Muscle layer of duodenum (tissue), 2 donors: ENCODE measurements around the gene NUDT1.
A peak's percentile ranks its signal among the peaks of the same experiment; 100 is the strongest.

ENCODE experiments used
- H3K27ac ChIP-seq: one replicate; pipeline ENCODE4 v1.7.0; 2013; ENCODE audit warnings: mild to moderate bottlenecking, low read length
- H3K27me3 ChIP-seq: one replicate; pipeline ENCODE4 v1.7.0; 2013; ENCODE audit warnings: low read depth, mild to moderate bottlenecking, control low read depth, low read length
- H3K36me3 ChIP-seq, 2 donors: one replicate each; pipeline ENCODE4 v1.7.0; 2013; ENCODE audit warnings: low read length in 2 of 2, control low read depth in 1 of 2, mild to moderate bottlenecking in 1 of 2; ENCODE audit not compliant: insufficient read depth in 2 of 2, control insufficient read depth in 1 of 2
- H3K4me1 ChIP-seq, 2 donors: one replicate each; pipeline ENCODE4 v1.7.0; 2013; ENCODE audit warnings: low read length in 2 of 2, mild to moderate bottlenecking in 2 of 2, control low read depth in 1 of 2, moderate library complexity in 1 of 2; ENCODE audit not compliant: insufficient read depth in 2 of 2, control insufficient read depth in 1 of 2
- H3K4me3 ChIP-seq, 2 donors: one replicate each; pipeline ENCODE4 v1.7.0; 2013; ENCODE audit warnings: low read length in 2 of 2, low read depth in 1 of 2, mild to moderate bottlenecking in 1 of 2
- H3K9me3 ChIP-seq, 2 donors: one replicate each; pipeline ENCODE4 v1.7.0; 2013; ENCODE audit warnings: low read length in 2 of 2, control low read depth in 1 of 2, mild to moderate bottlenecking in 1 of 2; ENCODE audit not compliant: control insufficient read depth in 1 of 2
- donor health status: healthy.

Gene NUDT1

GRCh38 chr7:2225830-2226229 is 16.2 kb upstream of the NUDT1 start:
- Histone ChIP-seq H3K4me1 (peaks cover 0 to 10% of the 10 kb centered on the region in 2 donors), H3K9me3 (no peaks in the 10 kb centered on the region), H3K27ac (no peak overlapping the region), H3K27me3 (no peaks in the 10 kb centered on the region), H3K36me3 (peaks cover 19 to 75% of the 10 kb centered on the region in 2 donors), H3K4me3 (no peak overlapping the region)

GRCh38 chr7:2227699-2228098 is 14.3 kb upstream of the NUDT1 start:
- Histone ChIP-seq H3K4me3 (no peak overlapping the region), H3K27me3 (no peaks in the 10 kb centered on the region), H3K27ac (no peak overlapping the region), H3K9me3 (no peaks in the 10 kb centered on the region), H3K4me1 (peaks cover 0 to 26% of the 10 kb centered on the region in 2 donors), H3K36me3 (peaks cover 19 to 58% of the 10 kb centered on the region in 2 donors)

- peaks cover 3 to 32% of the 10 kb centered on the region in 2 donors for H3K4me1 ChIP-seq
- no peaks in the 10 kb centered on the region for H3K9me3 ChIP-seq
- no peaks in the 10 kb centered on the region for H3K27me3 ChIP-seq
- H3K4me3 ChIP-seq: no peak overlapping the region
- no peak overlapping the region for H3K27ac ChIP-seq
- peaks cover 19 to 46% of the 10 kb centered on the region in 2 donors for H3K36me3 ChIP-seq
Observed at GRCh38 chr7:2228921-2229320, 13.1 kb upstream of the NUDT1 start.

GRCh38 chr7:2229467-2229866 is 12.6 kb upstream of the NUDT1 start:
- Histone ChIP-seq H3K27ac (no peak overlapping the region), H3K27me3 (no peaks in the 10 kb centered on the region), H3K9me3 (no peaks in the 10 kb centered on the region), H3K4me3 (no peak overlapping the region), H3K36me3 (peaks cover 22 to 45% of the 10 kb centered on the region in 2 donors), H3K4me1 (peaks cover 3 to 32% of the 10 kb centered on the region in 2 donors)

- Histone ChIP-seq H3K9me3 (no peaks in the 10 kb centered on the region), H3K27me3 (no peaks in the 10 kb centered on the region), H3K36me3 (peaks cover 24 to 45% of the 10 kb centered on the region in 2 donors), H3K27ac (no peak overlapping the region), H3K4me1 (peaks cover 3 to 32% of the 10 kb centered on the region in 2 donors), H3K4me3 (no peak overlapping the region)
Observed at GRCh38 chr7:2230226-2230625, 11.8 kb upstream of the NUDT1 start.

- H3K27me3 ChIP-seq: no peaks in the 10 kb centered on the region
- H3K4me1 ChIP-seq: peaks cover 3 to 32% of the 10 kb centered on the region in 2 donors
- peaks cover 21 to 39% of the 10 kb centered on the region in 2 donors for H3K36me3 ChIP-seq
- H3K4me3 ChIP-seq: no peak overlapping the region
- H3K27ac ChIP-seq: no peak overlapping the region
- no peaks in the 10 kb centered on the region for H3K9me3 ChIP-seq
Observed at GRCh38 chr7:2230882-2231281, 11.1 kb upstream of the NUDT1 start.

- Histone ChIP-seq H3K4me1 (peaks cover 3 to 32% of the 10 kb centered on the region in 2 donors), H3K27me3 (no peaks in the 10 kb centered on the region), H3K27ac (no peak overlapping the region), H3K9me3 (no peaks in the 10 kb centered on the region), H3K36me3 (peaks cover 26 to 38% of the 10 kb centered on the region in 2 donors), H3K4me3 (peak overlapping the region; percentile 87 to 99)
Observed at GRCh38 chr7:2231992-2232765, 9.8 kb upstream of the NUDT1 start.

GRCh38 chr7:2232766-2233520 is 9.1 kb upstream of the NUDT1 start, which contains the start of gene MAD1L1:
MAD1L1 (minus strand) TSS chr7:2232945; CDS start chr7:2230133, 2,812 bp downstream.
- Histone ChIP-seq H3K4me3 (peak within 1 kb of the TSS; percentile 87 to 99), H3K36me3 (peaks cover 31 to 38% of the 10 kb centered on the region in 2 donors), H3K9me3 (no peaks in the 10 kb centered on the region), H3K4me1 (peaks cover 3 to 32% of the 10 kb centered on the region in 2 donors), H3K27me3 (no peaks in the 10 kb centered on the region), H3K27ac (no peak within 1 kb of the TSS)

- H3K4me1 ChIP-seq: peaks cover 3 to 32% of the 10 kb centered on the region in 2 donors
- H3K36me3 ChIP-seq: peaks cover 37 to 41% of the 10 kb centered on the region in 2 donors
- H3K27ac ChIP-seq: no peak overlapping the region
- H3K27me3 ChIP-seq: no peaks in the 10 kb centered on the region
- H3K9me3 ChIP-seq: no peaks in the 10 kb centered on the region
- H3K4me3 ChIP-seq: no peak overlapping the region
Observed at GRCh38 chr7:2233926-2234325, 8.1 kb upstream of the NUDT1 start.

- no peak overlapping the region for H3K4me3 ChIP-seq
- peaks cover 3 to 21% of the 10 kb centered on the region in 2 donors for H3K4me1 ChIP-seq
- H3K36me3 ChIP-seq: peaks cover 31 to 39% of the 10 kb centered on the region in 2 donors
- H3K27ac ChIP-seq: peak overlapping the region; percentile 45
- no peaks in the 10 kb centered on the region for H3K27me3 ChIP-seq
- no peaks in the 10 kb centered on the region for H3K9me3 ChIP-seq
Observed at GRCh38 chr7:2237109-2237602, 4.9 kb upstream of the NUDT1 start.

- Histone ChIP-seq H3K4me3 (no peak overlapping the region), H3K27ac (no peak overlapping the region), H3K27me3 (no peaks in the 10 kb centered on the region), H3K4me1 (peaks cover 0 to 22% of the 10 kb centered on the region in 2 donors), H3K9me3 (no peaks in the 10 kb centered on the region), H3K36me3 (peaks cover 30 to 39% of the 10 kb centered on the region in 2 donors)
Observed at GRCh38 chr7:2239242-2239641, 2.8 kb upstream of the NUDT1 start.
